Measurements from ENCODE around the gene CAPG.

CAPG gene

DNA sequence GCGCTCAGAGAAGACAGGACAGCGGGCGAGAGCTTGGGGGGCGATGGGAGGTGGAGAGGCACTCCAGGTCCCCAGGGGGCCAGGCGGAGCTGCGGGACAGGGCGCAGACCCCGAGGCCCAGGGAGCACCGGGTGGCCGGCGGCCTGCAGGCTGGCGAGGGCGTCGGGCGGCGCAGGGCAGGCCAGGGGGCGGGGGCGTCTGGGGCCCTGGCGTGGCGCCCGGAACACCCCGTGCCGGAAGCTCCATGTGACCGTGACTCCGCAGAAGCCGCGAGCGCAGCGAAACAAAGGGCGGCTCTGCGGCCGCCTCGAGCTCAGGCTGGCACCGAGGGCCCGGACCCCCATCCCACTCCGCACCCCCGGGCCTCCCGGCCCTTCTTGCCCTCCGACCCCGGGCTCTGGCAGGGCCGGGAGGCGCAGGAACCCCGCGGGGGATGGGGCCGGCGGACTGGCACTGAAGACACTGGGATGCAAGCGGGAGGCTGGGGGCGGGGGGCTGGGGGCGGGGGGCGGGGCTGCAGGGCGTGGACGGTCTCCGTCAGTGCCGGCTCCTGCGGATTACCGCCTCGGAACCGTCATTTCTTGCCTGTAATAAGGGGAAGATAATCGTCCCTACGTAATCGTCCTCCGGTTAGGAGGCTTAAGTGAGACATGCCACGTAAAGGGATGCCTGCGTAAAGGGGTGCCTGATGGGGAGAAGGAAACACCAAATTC, 27.5 kb upstream of the CAPG start:
- Histone ChIP-seq H3K27ac (ENCODE audit: low read length) (no peak overlapping the region), H3K4me1 (ENCODE audit: control insufficient read depth, low read depth, low read length) (peaks cover 32% of the 10 kb centered on the region), H3K9ac (ENCODE audit: low read length) (peak overlapping the region; percentile 72), H3K27me3 (ENCODE audit: control insufficient read depth, insufficient read depth, low read length) (no peaks in the 10 kb centered on the region), H3K4me3 (ENCODE audit: low read length) (peak overlapping the region; percentile 44), H3K36me3 (ENCODE audit: control insufficient read depth, low read depth, low read length) (no peaks in the 10 kb centered on the region), H3K9me3 (ENCODE audit: control insufficient read depth, low read depth, low read length) (no peaks in the 10 kb centered on the region)

DNA sequence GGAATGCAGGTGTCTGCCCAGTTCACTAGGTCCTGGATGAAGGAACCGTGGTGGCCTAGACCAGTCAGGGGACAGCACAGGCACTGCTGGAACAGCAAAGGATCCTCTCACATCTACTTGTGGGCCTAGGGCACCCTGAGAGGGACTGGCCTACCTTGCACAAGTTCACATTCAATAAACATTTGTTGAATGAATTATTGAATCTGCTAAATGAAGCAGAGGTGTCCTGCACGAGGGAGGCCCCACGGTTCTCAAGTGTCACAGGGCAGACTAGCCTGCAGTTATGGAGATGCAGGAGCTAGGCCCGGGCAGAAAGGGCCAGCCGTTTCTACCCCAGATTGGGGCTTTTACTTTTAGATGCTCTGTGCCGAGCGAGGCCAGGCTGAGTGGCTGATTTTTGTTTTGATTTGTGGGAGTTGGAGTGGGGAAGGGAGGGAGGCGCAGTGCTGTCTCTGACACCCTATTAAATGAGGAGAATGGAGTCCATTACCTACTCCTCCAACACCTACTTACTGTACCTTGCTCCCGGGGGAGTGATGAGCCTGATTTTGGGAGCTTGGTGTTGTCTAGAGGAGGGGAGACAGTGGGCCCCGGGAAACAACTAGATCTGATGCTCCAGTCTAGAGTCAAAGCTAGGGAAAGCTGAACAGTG, 26.8 kb upstream of the CAPG start:
- H3K4me1 ChIP-seq (ENCODE audit: control insufficient read depth, low read depth, low read length): peaks cover 33% of the 10 kb centered on the region

DNA sequence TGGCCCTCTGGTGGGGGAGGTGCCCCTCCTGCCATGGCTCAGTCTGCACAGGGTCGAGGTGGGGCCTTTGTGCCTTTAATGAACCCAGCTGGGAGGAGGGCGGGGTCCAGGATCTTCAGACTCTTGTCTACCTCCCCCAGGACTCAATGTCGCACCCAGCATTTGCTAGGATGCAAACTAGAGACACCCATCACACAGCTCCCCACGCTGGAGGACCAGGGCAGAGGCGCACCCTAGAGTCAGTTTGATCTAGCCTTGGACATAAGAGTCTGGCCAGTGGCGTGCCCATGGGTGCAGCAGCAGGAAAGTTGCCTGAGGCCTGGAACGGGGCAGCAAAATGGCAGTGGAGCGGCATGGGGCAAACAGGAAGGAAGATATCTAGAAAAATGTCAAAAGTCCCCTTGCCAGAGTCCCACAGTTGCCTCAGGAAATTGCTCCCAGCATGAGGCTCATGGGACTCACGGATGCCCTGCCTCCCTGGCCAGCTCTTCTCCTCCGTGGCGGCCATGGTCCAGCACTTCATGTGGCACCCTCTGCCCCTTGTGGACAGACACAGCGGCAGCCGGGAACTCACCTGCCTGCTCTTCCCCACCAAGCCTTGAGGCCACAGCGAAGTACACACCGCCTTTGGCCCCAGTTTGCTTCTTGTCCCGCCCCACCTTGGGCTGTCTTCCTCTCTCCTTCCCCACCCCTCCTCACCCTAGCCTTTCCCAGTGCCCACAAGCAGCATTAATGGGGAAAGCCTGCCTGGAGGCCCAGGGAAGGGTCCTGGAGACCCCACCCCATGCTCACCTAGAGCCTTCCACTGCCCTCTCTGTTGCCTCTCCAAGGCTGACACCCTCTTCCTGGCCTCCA, 26.0 kb upstream of the CAPG start:
- Histone ChIP-seq H3K36me3 (ENCODE audit: control insufficient read depth, low read depth, low read length) (no peaks in the 10 kb centered on the region), H3K27me3 (ENCODE audit: control insufficient read depth, insufficient read depth, low read length) (no peaks in the 10 kb centered on the region), H3K9ac (ENCODE audit: low read length) (no peak overlapping the region), H3K27ac (ENCODE audit: low read length) (no peak overlapping the region), H3K4me1 (ENCODE audit: control insufficient read depth, low read depth, low read length) (peaks cover 40% of the 10 kb centered on the region), H3K9me3 (ENCODE audit: control insufficient read depth, low read depth, low read length) (no peaks in the 10 kb centered on the region), H3K4me3 (ENCODE audit: low read length) (no peak overlapping the region)

More for the DNA sequence above, 26.8 kb upstream of the CAPG start:
- Histone ChIP-seq H3K4me3 (ENCODE audit: low read length) (peak overlapping the region; percentile 44), H3K9ac (ENCODE audit: low read length) (peak overlapping the region; percentile 72), H3K36me3 (ENCODE audit: control insufficient read depth, low read depth, low read length) (no peaks in the 10 kb centered on the region), H3K27ac (ENCODE audit: low read length) (no peak overlapping the region), H3K9me3 (ENCODE audit: control insufficient read depth, low read depth, low read length) (no peaks in the 10 kb centered on the region), H3K27me3 (ENCODE audit: control insufficient read depth, insufficient read depth, low read length) (no peaks in the 10 kb centered on the region)

DNA sequence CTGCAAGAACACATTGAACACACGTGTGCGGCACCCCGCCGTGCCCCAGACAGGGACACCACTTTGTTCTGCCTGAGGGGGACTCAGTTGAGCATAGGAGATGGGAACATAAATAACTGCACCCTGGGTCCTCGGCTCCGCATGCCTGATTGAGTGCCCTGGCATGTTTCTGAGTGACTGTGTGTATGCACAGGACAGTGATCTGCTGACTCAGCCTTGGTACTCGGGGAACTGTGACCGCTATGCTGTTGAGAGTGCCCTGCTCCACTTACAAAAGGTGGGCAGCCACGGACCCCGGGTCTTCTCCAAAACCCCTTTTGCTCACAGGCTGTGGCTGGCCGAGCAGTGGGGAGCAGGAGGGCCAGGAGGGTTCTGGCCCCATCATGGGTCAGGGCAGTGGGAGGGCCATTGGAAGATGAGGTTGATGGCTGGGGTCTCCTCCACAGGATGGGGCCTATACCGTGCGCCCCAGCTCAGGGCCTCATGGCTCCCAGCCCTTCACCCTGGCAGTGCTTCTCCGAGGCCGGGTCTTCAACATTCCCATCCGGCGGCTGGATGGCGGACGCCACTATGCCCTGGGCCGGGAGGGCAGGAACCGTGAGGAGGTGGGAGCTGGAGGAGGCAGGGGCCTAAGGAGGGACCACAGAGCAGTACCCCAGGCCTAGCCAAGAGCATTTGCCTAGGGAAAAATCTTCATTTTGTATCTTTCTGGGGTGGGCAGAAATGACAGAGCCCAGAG, 25.2 kb upstream of the CAPG start:
- Histone ChIP-seq H3K4me3 (ENCODE audit: low read length) (no peak overlapping the region), H3K9me3 (ENCODE audit: control insufficient read depth, low read depth, low read length) (no peaks in the 10 kb centered on the region), H3K9ac (ENCODE audit: low read length) (no peak overlapping the region), H3K36me3 (ENCODE audit: control insufficient read depth, low read depth, low read length) (no peaks in the 10 kb centered on the region), H3K27me3 (ENCODE audit: control insufficient read depth, insufficient read depth, low read length) (no peaks in the 10 kb centered on the region), H3K27ac (ENCODE audit: low read length) (no peak overlapping the region), H3K4me1 (ENCODE audit: control insufficient read depth, low read depth, low read length) (peaks cover 42% of the 10 kb centered on the region)

DNA sequence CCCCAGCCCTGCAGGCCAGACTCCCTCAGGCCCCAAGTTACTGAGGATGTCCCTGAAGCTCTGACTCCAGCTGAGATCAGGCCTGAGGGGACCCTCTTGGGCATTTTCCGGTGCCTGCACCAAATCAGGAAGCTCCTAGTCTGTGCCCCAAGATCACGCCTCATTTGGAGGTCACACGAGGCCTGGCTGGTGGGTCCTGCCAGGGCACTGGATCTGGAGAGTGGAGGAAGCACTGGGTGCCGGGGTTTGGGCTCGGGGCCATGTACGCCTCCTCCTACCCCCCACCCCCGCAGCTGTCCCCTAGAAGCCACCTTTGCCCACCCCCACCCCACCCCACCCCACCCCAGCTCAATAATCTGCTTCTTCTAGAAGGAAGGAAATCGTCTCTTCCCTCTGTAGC, 24.5 kb upstream of the CAPG start:
- H3K36me3 ChIP-seq (ENCODE audit: control insufficient read depth, low read depth, low read length): no peaks in the 10 kb centered on the region
- no peak overlapping the region for H3K27ac ChIP-seq (ENCODE audit: low read length)

DNA sequence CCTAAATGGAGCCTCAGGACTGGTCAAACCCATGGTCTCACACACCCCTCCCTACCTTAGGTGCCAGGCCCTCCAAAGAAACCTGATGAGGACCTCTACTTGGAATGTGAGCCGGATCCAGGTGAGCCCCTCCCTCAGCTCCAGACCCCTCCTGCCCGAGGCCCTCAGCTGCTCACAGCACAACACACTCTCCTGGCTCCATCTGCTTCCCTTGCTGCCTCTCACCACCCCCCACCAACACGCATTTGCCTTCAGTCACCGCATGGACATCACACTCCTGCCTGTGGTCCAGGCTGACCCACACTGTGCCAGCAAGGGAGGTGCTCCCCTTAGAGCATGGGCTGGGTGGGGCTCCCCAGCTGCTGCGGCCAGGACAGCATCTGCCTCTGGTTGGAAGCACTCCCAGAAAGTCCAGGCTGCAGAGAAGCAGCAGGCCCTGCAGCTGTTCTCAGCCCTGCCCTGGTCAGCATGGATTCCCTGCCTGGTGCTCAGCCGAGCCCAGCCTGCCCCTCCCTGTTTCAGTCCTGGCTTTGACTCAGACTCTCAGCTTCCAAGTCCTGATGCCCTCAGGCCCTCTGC, 23.4 kb upstream of the CAPG start:
- H3K27me3 ChIP-seq (ENCODE audit: control insufficient read depth, insufficient read depth, low read length): no peaks in the 10 kb centered on the region
- H3K4me1 ChIP-seq (ENCODE audit: control insufficient read depth, low read depth, low read length): peaks cover 48% of the 10 kb centered on the region
- H3K9me3 ChIP-seq (ENCODE audit: control insufficient read depth, low read depth, low read length): no peaks in the 10 kb centered on the region
- no peak overlapping the region for H3K27ac ChIP-seq (ENCODE audit: low read length)
- no peak overlapping the region for H3K9ac ChIP-seq (ENCODE audit: low read length)
- H3K4me3 ChIP-seq (ENCODE audit: low read length): no peak overlapping the region
- H3K36me3 ChIP-seq (ENCODE audit: control insufficient read depth, low read depth, low read length): no peaks in the 10 kb centered on the region

More for the DNA sequence above, 24.5 kb upstream of the CAPG start:
- Histone ChIP-seq H3K4me1 (ENCODE audit: control insufficient read depth, low read depth, low read length) (peaks cover 47% of the 10 kb centered on the region), H3K9ac (ENCODE audit: low read length) (no peak overlapping the region), H3K4me3 (ENCODE audit: low read length) (no peak overlapping the region), H3K9me3 (ENCODE audit: control insufficient read depth, low read depth, low read length) (no peaks in the 10 kb centered on the region), H3K27me3 (ENCODE audit: control insufficient read depth, insufficient read depth, low read length) (no peaks in the 10 kb centered on the region)

DNA sequence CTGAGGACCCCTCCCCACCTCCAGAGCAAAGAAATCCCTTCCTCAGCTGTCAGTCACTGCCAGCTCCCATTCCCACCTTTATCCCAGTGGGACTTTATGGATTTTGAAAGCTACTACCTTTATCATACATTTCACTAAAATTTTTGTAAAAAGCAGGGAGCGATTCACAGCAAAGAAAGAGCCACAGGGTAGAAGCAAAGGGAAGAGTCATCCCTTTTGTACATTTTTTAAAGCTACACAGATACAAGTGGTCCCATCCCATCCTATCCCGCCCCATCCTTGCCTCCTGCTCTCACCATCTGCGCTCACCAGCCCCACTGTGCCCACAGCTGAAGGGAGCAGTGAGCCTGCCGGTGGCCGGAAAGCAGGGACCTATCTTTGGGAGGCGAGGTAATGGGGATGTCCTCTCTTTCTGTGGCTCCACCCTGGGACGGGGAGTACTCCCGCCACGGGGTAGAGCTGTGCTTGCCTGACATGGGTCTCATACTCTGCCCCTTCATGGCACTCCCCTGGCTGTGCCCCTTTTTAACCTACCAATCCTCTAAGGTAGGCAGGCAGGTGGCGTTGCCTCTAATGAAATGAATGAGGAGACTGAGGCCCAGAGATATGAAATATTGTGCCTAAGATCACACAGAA, 21.5 kb upstream of the CAPG start:
- peaks cover 38% of the 10 kb centered on the region for H3K4me1 ChIP-seq (ENCODE audit: control insufficient read depth, low read depth, low read length)
- no peak overlapping the region for H3K9ac ChIP-seq (ENCODE audit: low read length)
- H3K27me3 ChIP-seq (ENCODE audit: control insufficient read depth, insufficient read depth, low read length): peaks cover 7% of the 10 kb centered on the region
- no peaks in the 10 kb centered on the region for H3K9me3 ChIP-seq (ENCODE audit: control insufficient read depth, low read depth, low read length)
- no peak overlapping the region for H3K27ac ChIP-seq (ENCODE audit: low read length)
- H3K4me3 ChIP-seq (ENCODE audit: low read length): peak overlapping the region; percentile 57
- H3K36me3 ChIP-seq (ENCODE audit: control insufficient read depth, low read depth, low read length): no peaks in the 10 kb centered on the region

DNA sequence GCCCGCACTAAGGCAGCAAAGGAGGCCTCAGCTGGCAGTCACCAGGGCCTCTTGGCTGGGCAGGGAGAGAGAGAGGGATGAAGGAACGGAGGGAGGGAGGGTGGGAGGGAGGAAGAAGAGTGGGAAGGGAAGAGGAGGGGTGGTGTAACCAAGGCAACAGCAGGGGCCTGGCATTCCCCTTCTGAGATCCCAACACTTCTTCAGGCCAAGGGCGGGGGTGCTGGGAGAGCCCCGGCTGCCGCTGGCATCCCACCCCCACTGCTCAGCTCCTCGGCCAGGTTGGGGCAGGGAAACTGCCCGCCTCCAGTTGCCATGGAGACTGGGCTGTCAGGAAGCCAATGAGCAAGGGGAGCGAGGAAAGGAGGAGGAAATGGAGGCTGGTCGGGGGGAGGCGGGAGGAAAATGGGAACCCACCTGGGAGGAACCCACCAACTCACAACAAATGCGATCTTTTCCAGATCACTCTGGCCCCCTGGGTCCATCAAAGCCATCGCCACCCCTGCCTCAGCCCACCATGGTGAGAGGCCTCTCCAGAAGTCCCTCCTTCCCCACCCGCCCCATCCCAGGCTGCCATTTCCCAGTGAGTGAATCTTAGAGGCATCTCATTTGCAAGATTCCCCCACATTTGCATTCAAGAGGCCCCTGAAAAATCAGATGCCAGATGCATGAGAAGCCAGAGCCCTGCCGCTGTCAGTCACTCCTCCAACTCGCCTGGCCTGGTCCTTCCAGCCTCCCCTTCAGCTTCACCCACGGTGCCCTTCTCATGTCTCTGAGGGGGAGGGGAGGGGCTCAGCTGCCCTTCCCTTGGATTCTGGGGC, 20.8 kb upstream of the CAPG start:
- H3K27me3 ChIP-seq (ENCODE audit: control insufficient read depth, insufficient read depth, low read length): peaks cover 8% of the 10 kb centered on the region
- H3K9ac ChIP-seq (ENCODE audit: low read length): peak overlapping the region; percentile 27
- peak overlapping the region; percentile 84 for H3K27ac ChIP-seq (ENCODE audit: low read length)
- peak overlapping the region; percentile 57 for H3K4me3 ChIP-seq (ENCODE audit: low read length)
- no peaks in the 10 kb centered on the region for H3K9me3 ChIP-seq (ENCODE audit: control insufficient read depth, low read depth, low read length)
- peaks cover 32% of the 10 kb centered on the region for H3K4me1 ChIP-seq (ENCODE audit: control insufficient read depth, low read depth, low read length)
- no peaks in the 10 kb centered on the region for H3K36me3 ChIP-seq (ENCODE audit: control insufficient read depth, low read depth, low read length)

DNA sequence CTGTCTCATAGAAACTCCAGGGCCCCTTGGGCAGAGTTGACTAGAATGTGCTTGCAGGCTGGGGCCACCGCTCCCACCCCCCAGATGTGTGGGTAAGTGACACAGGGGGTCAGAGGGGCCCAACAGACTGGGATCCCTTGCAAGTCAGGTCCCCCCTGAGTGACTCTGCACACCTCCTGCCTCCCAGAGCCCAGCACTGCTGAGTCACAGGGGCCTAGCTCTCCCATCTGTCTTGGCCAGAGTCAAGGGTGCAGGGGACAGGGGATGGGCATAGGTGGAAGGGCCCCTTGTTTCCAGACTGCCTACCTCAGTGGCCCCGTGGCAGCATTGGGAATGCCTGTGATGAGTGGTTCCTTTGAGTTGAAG, 19.7 kb upstream of the CAPG start:
- no peak overlapping the region for H3K27ac ChIP-seq (ENCODE audit: low read length)
- H3K9me3 ChIP-seq (ENCODE audit: control insufficient read depth, low read depth, low read length): no peaks in the 10 kb centered on the region
- H3K4me1 ChIP-seq (ENCODE audit: control insufficient read depth, low read depth, low read length): peaks cover 29% of the 10 kb centered on the region
- no peaks in the 10 kb centered on the region for H3K36me3 ChIP-seq (ENCODE audit: control insufficient read depth, low read depth, low read length)
- no peak overlapping the region for H3K9ac ChIP-seq (ENCODE audit: low read length)
- H3K27me3 ChIP-seq (ENCODE audit: control insufficient read depth, insufficient read depth, low read length): peaks cover 8% of the 10 kb centered on the region
- H3K4me3 ChIP-seq (ENCODE audit: low read length): no peak overlapping the region

DNA sequence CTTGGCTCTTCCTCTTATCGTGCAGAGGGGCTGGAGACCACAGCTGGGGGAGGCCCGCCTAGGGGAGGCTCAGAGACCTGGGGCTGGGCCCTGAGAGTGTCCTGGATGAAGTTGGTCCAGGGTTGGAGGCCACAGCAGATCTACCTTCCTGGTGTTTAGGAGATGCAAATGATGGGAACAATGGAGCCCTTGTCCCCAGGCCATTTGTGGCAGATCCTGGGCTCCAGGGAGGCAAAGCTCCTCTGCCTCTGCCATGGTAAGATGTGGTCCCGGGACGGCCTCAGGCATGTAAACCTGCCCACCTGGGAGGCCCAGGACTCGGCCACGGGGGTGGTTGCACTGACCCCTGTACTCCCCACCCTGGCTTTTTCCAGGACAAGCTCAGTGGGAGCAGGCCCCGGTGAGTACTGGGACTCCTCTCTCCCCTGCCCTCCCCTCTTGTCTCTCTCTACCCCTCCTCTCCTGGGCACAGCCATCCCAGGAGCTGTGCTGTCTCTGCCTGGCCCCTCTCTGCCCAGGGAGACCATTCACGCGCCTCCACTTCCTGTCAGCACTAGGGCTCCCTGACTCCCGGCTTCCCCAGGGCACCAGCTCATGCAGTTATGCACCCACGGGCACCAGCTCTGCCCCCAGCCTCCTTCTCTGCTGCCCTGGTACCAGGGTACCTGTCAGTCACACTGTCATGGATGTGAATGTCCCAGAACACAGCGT, 19.2 kb upstream of the CAPG start:
- H3K27ac ChIP-seq (ENCODE audit: low read length): no peak overlapping the region
- peaks cover 8% of the 10 kb centered on the region for H3K27me3 ChIP-seq (ENCODE audit: control insufficient read depth, insufficient read depth, low read length)
- peaks cover 29% of the 10 kb centered on the region for H3K4me1 ChIP-seq (ENCODE audit: control insufficient read depth, low read depth, low read length)
- no peak overlapping the region for H3K9ac ChIP-seq (ENCODE audit: low read length)
- H3K4me3 ChIP-seq (ENCODE audit: low read length): no peak overlapping the region
- H3K9me3 ChIP-seq (ENCODE audit: control insufficient read depth, low read depth, low read length): no peaks in the 10 kb centered on the region
- no peaks in the 10 kb centered on the region for H3K36me3 ChIP-seq (ENCODE audit: control insufficient read depth, low read depth, low read length)
